ENCODE measurements around the gene PLEKHH2. TPM values are rescaled to one million over a fixed set of nuclear protein-coding genes. Genes with fewer than 3 reads are reported as not detected.

The PLEKHH2 gene
- total and polyA plus RNA-seq, 2 experiments from 2014 or later, result 5.4 to 6.7 TPM

GRCh38 chr2:43766006-43766405 lies 128.9 kb downstream of the PLEKHH2 start:
- no peak for ATAC-seq
- H3K36me3 ChIP-seq (ENCODE audit: insufficient read depth), result no peaks in the 10 kb centered on the region
- no peak overlapping the region for H3K4me2 ChIP-seq
- H2AFZ ChIP-seq, result no peak overlapping the region
- Mint-ChIP-seq H3K27me3 (ENCODE audit: insufficient read depth, low read depth, poor library complexity) (no peaks in the 10 kb centered on the region), H3K36me3 (ENCODE audit: low read depth) (no peaks in the 10 kb centered on the region), H3K4me3 (no peak overlapping the region), H3K9me3 (no peaks in the 10 kb centered on the region), H3K4me1 (no peaks in the 10 kb centered on the region), H3K27ac (no peak overlapping the region)
- no peaks in the 10 kb centered on the region for H4K20me1 ChIP-seq (replicated peaks; ENCODE audit: insufficient read depth)
- H3K4me3 ChIP-seq, result no peak overlapping the region
- no peaks in the 10 kb centered on the region for H3K27me3 ChIP-seq (ENCODE audit: insufficient read depth)
- no peaks in the 10 kb centered on the region for H3F3A ChIP-seq (replicated peaks; ENCODE audit: low read depth)
- H3K4me1 ChIP-seq (ENCODE audit: insufficient read depth), result no peaks in the 10 kb centered on the region
- TF ChIP-seq REST (IDR thresholded peaks at IDR 0.05; ENCODE audit: unreplicated experiment), result no peak
- TF ChIP-seq JUNB (IDR thresholded peaks at IDR 0.05; ENCODE audit: unreplicated experiment), result no peak
- no peak for TF ChIP-seq POLR2AphosphoS5 (IDR thresholded peaks at IDR 0.05; ENCODE audit: low read depth)
- TF ChIP-seq NANOG (IDR thresholded peaks at IDR 0.05; ENCODE audit: borderline replicate concordance), result no peak
- no peak for TF ChIP-seq STAT1 (IDR thresholded peaks at IDR 0.05; ENCODE audit: unreplicated experiment)
- TF ChIP-seq CTCF (conservative IDR thresholded peaks at IDR 0.05; ENCODE audit: low read depth in 2 of 2), result no peak
- TF ChIP-seq EZH2phosphoT487 (IDR thresholded peaks at IDR 0.05; ENCODE audit: unreplicated experiment), result no peak
- no peak for TF ChIP-seq EZH2 (IDR thresholded peaks at IDR 0.05; ENCODE audit: low read depth, unreplicated experiment)
- TF ChIP-seq ETS1 (IDR thresholded peaks at IDR 0.05), result no peak
- no peak for TF ChIP-seq ZNF462 (CRISPR knock-in tag; IDR thresholded peaks at IDR 0.05)
- no peak for TF ChIP-seq ZNF114 (CRISPR knock-in tag; IDR thresholded peaks at IDR 0.05)
- TF ChIP-seq CREB1 (CRISPR knock-in tag; IDR thresholded peaks at IDR 0.05; ENCODE audit: low read depth), result no peak
- TF ChIP-seq ZNF331 (CRISPR knock-in tag; IDR thresholded peaks at IDR 0.05; ENCODE audit: low read depth), result no peak
- H3K79me2 ChIP-seq (replicated peaks; ENCODE audit: insufficient read depth), result no peaks in the 10 kb centered on the region
- no peak for DNase-seq (ENCODE audit: low spot score)
- no peaks in the 10 kb centered on the region for H3K9me2 ChIP-seq (ENCODE audit: insufficient read depth)
- no peak overlapping the region for H3K27ac ChIP-seq (ENCODE audit: low read depth)
